Liver (tissue), 9 donors: Measurements from ENCODE around the gene GDI1. TPM values are rescaled to one million over a fixed set of nuclear protein-coding genes. Genes with fewer than 3 reads are reported as not detected.

Experiments
- DNase-seq: peaks from one replicate; pipeline ENCODE4 v3.0.0-alpha.2; 2017; ENCODE audit warnings: low spot score
- H3K27ac ChIP-seq, 2 donors: one replicate each; pipeline ENCODE4 v1.7.0; 2013; ENCODE audit warnings: inconsistent platforms in 2 of 2, low read length in 2 of 2, control low read depth in 1 of 2, low read depth in 1 of 2, mild to moderate bottlenecking in 1 of 2
- H3K27me3 ChIP-seq, 4 donors: one replicate each; pipeline versions ENCODE4 v1.6.1 to v1.7.0; 2013; ENCODE audit warnings: low read length in 3 of 4, inconsistent platforms in 1 of 4, mild to moderate bottlenecking in 1 of 4, moderate library complexity in 1 of 4; ENCODE audit not compliant: control insufficient read depth in 4 of 4, insufficient read depth in 4 of 4
- H3K36me3 ChIP-seq, 4 donors: one replicate each; pipeline versions ENCODE4 v1.6.1 to v1.7.0; 2013; ENCODE audit warnings: low read length in 3 of 4, mild to moderate bottlenecking in 3 of 4, low read depth in 1 of 4, moderate library complexity in 1 of 4; ENCODE audit not compliant: control insufficient read depth in 4 of 4, insufficient read depth in 3 of 4
- H3K4me1 ChIP-seq, 4 donors: one replicate each; pipeline versions ENCODE4 v1.6.1 to v1.7.0; 2013; ENCODE audit warnings: low read length in 3 of 4, mild to moderate bottlenecking in 3 of 4, moderate library complexity in 1 of 4; ENCODE audit not compliant: control insufficient read depth in 4 of 4, insufficient read depth in 4 of 4
- H3K4me3 ChIP-seq, 3 donors: one replicate each; pipeline versions ENCODE4 v1.6.1 to v1.7.0; 2013; ENCODE audit warnings: low read length in 3 of 3, control low read depth in 1 of 3, low read depth in 1 of 3, mild to moderate bottlenecking in 1 of 3
- H3K9ac ChIP-seq, 2 donors: one replicate each; pipeline ENCODE4 v1.7.0; 2013; ENCODE audit warnings: low read length in 2 of 2, mild to moderate bottlenecking in 2 of 2, moderate library complexity in 2 of 2, control low read depth in 1 of 2, low read depth in 1 of 2
- H3K9me3 ChIP-seq, 4 donors: one replicate each; pipeline versions ENCODE4 v1.6.1 to v1.7.0; 2013; ENCODE audit warnings: low read length in 3 of 4; ENCODE audit not compliant: control insufficient read depth in 4 of 4
- EGR1 ChIP-seq, 2 donors: IDR thresholded peaks; 2 replicates each; pipeline ENCODE4 v1.6.1; 2016 to 2018; ENCODE audit warnings: antibody characterized with exemption in 2 of 2, low read depth in 2 of 2
- FOXA1 ChIP-seq: IDR thresholded peaks from 2 replicates; pipeline ENCODE4 v1.6.1; 2016; ENCODE audit warnings: antibody characterized with exemption
- FOXA2 ChIP-seq: IDR thresholded peaks from 2 replicates; pipeline ENCODE4 v1.6.1; 2016; ENCODE audit warnings: antibody characterized with exemption
- GABPA ChIP-seq, 2 donors: IDR thresholded peaks in 1 of 2; conservative IDR thresholded peaks in 1 of 2; 2 replicates each; pipeline ENCODE4 v1.6.1; 2016; ENCODE audit warnings: antibody characterized with exemption in 2 of 2, mild to moderate bottlenecking in 1 of 2, moderate library complexity in 1 of 2
- HNF4A ChIP-seq, 2 donors: conservative IDR thresholded peaks; 2 replicates each; pipeline ENCODE4 v1.6.1; 2016; ENCODE audit warnings: antibody characterized with exemption in 2 of 2, mild to moderate bottlenecking in 2 of 2
- HNF4G ChIP-seq: IDR thresholded peaks from 2 replicates; pipeline ENCODE4 v1.6.1; 2016; ENCODE audit warnings: antibody characterized with exemption
- JUND ChIP-seq, 2 donors: IDR thresholded peaks; 2 replicates each; pipeline ENCODE4 v1.6.1; 2016; ENCODE audit warnings: antibody characterized with exemption in 2 of 2
- NR2F2 ChIP-seq: IDR thresholded peaks from 2 replicates; pipeline ENCODE4 v1.6.1; 2016; ENCODE audit warnings: antibody characterized with exemption
- RAD21 ChIP-seq, 2 donors: IDR thresholded peaks; 2 replicates each; pipeline ENCODE4 v1.6.1; 2016; ENCODE audit warnings: antibody characterized with exemption in 2 of 2, mild to moderate bottlenecking in 2 of 2
- SP1 ChIP-seq: IDR thresholded peaks from 2 replicates; pipeline ENCODE4 v1.6.1; 2018; ENCODE audit warnings: antibody characterized with exemption, mild to moderate bottlenecking
- TAF1 ChIP-seq: conservative IDR thresholded peaks from 2 replicates; pipeline ENCODE4 v1.6.1; 2016; ENCODE audit warnings: antibody characterized with exemption, mild to moderate bottlenecking
- YY1 ChIP-seq: IDR thresholded peaks from 2 replicates; pipeline ENCODE4 v1.6.1; 2016; ENCODE audit warnings: antibody characterized with exemption, mild to moderate bottlenecking
- WGBS: extraction: QIAGEN DNeasy Blood & Tissue Kit; methylation state at CpG from one replicate; pipeline ENCODE4 v1.1.7; 2013; 5-methylcytosine and 5-hydroxymethylcytosine counted together
- polyA plus RNA-seq, 2 donors: library from polyadenylated mRNA; stranded (reverse) in 1 of 2; unstranded in 1 of 2; fragments of 200-250 nt in 1 of 2; fragments of >200 nt in 1 of 2; fragmentation: Nextera tagmentation in 1 of 2; extraction: Ambion mirVana in 1 of 2; gene quantifications; one replicate each; pipeline versions ENCODE4 v1.2.1 to v1.2.3, GENCODE V29; 2013 to 2015
- total RNA-seq, 2 donors: library from RNA; depleted of rRNA; stranded (reverse); fragments of >200 nt; gene quantifications; one replicate each; pipeline ENCODE4 v1.2.3, GENCODE V29; 2014
- TF ChIP-seq, protein P1 (sequence below): fragments of 150-350 bp; IDR thresholded peaks from 2 replicates; pipeline ENCODE4 v1.5.1; 2017; ENCODE audit warnings: improper control_type of control experiment, low read depth, low read length; ENCODE audit not compliant: missing input control
- TF ChIP-seq, protein P2 (sequence below): IDR thresholded peaks from 2 replicates; pipeline ENCODE4 v1.6.1; 2016; ENCODE audit warnings: antibody characterized with exemption
- TF ChIP-seq, protein P3 (sequence below): IDR thresholded peaks from 2 replicates; pipeline ENCODE4 v1.6.1; 2016; ENCODE audit warnings: antibody characterized with exemption
- TF ChIP-seq, protein P4 (sequence below): IDR thresholded peaks from 2 replicates; pipeline ENCODE4 v1.6.1; 2016; ENCODE audit warnings: antibody characterized with exemption, mild to moderate bottlenecking
- TF ChIP-seq, protein P5 (sequence below): IDR thresholded peaks from 2 replicates; pipeline ENCODE4 v1.6.1; 2016; ENCODE audit warnings: antibody characterized with exemption
- donor health status: healthy.
- donor health status: healthy.
- donor health status: healthy.
- donor health status: healthy.
- donor health status: healthy.

Gene GDI1
- total and polyA plus RNA-seq, 4 donors, result 12.8 to 35.6 (median 20.5) TPM

DNA sequence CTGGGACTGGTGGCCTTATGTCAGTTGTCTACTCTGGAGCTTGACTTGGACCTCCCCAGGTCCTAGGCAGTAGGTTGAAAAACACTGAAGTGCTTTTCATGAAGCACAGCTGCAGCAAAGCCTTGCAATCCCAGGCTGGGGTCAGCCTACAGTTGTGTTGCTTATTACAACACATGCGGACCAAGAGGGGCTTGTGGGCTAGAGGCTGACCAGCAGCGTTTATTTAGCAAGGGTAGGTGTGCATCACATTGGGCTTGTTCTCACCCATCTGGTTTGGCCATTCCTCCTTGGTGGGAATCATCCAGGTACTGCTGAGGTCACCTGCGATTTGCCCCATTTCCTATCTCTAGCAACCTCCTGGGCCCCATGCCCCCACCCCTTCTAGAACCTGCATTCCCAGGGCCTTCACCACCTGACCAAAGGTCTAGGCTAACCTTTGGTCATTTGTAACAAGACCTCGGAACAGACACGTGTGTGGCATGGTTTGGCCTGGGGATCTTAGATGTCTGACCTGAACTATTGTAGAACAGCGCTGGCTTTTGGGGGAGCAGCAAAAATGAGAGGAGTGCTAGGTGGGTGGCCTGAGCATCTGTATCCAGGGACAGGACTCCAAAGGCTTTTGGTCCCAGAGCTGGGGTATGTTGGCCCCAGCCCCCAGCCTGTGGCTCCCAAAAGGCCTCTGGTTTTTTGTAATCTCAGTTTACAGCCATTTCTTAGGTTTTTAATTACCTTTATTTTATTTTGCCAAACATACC lies 35.7 kb upstream of the GDI1 start (continued):
- TF ChIP-seq, protein P1, sequence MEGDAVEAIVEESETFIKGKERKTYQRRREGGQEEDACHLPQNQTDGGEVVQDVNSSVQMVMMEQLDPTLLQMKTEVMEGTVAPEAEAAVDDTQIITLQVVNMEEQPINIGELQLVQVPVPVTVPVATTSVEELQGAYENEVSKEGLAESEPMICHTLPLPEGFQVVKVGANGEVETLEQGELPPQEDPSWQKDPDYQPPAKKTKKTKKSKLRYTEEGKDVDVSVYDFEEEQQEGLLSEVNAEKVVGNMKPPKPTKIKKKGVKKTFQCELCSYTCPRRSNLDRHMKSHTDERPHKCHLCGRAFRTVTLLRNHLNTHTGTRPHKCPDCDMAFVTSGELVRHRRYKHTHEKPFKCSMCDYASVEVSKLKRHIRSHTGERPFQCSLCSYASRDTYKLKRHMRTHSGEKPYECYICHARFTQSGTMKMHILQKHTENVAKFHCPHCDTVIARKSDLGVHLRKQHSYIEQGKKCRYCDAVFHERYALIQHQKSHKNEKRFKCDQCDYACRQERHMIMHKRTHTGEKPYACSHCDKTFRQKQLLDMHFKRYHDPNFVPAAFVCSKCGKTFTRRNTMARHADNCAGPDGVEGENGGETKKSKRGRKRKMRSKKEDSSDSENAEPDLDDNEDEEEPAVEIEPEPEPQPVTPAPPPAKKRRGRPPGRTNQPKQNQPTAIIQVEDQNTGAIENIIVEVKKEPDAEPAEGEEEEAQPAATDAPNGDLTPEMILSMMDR, result no peak
- TF ChIP-seq FOXA1, result no peak

DNA sequence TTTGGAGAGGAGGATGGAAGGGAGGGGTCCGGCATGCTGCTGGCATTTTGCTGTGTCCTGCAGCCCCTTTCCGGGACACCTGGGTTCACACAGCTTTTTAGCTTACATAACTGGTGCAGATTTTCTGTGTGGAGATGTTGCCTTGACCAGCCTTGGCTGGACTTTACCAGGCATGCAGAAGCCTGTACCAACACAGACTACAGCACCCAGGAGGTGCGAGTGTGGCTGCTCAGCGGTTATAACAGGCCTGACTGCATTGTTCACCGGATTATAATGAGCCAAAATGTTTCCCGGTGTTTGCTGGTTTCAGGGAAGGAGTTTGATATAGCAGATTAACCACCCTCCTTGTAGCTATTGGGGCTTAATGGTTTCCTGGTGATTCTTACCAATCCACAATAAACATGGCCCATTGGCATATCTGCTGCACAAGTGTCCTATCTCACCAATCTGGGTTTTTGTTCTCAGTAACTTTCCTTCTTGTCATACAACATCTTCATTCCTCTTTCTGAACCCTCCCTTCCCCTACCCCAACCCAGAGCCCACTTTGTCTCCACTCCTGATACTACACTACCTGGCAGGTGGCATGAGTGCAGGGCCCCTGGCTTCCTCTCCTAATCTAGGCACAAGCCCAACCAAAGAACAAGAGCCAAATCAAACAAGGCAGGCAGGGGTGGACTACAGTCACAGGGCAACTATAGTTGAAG lies 34.9 kb upstream of the GDI1 start:
- Histone ChIP-seq H3K27me3 (no peaks in the 10 kb centered on the region), H3K27ac (peak overlapping the region in 1 of 2 donors; percentile 50), H3K4me3 (no peak overlapping the region), H3K36me3 (peaks cover 0 to 10% (median 7%) of the 10 kb centered on the region in 4 donors), H3K9me3 (no peaks in the 10 kb centered on the region), H3K9ac (no peak overlapping the region), H3K4me1 (peaks cover 1 to 35% (median 26%) of the 10 kb centered on the region in 4 donors)
- TF ChIP-seq FOXA2 (no peak), SP1 (no peak), FOXA1 (no peak), JUND (IDR thresholded peaks at IDR 0.05) (no peak), TAF1 (no peak), RAD21 (IDR thresholded peaks at IDR 0.05) (no peak), YY1 (no peak), HNF4G (no peak), EGR1 (IDR thresholded peaks at IDR 0.05; ENCODE audit: low read depth in 2 of 2) (no peak), NR2F2 (no peak), HNF4A (conservative IDR thresholded peaks at IDR 0.05) (no peak), GABPA (IDR thresholded peaks at IDR 0.05 in 1 of 2, conservative IDR thresholded peaks at IDR 0.05 in 1 of 2) (no peak)
- TF ChIP-seq, protein P2, sequence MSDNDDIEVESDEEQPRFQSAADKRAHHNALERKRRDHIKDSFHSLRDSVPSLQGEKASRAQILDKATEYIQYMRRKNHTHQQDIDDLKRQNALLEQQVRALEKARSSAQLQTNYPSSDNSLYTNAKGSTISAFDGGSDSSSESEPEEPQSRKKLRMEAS, result no peak
- TF ChIP-seq, protein P3, sequence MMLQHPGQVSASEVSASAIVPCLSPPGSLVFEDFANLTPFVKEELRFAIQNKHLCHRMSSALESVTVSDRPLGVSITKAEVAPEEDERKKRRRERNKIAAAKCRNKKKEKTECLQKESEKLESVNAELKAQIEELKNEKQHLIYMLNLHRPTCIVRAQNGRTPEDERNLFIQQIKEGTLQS, result no peak
- TF ChIP-seq, protein P1, result no peak
- TF ChIP-seq, protein P4, sequence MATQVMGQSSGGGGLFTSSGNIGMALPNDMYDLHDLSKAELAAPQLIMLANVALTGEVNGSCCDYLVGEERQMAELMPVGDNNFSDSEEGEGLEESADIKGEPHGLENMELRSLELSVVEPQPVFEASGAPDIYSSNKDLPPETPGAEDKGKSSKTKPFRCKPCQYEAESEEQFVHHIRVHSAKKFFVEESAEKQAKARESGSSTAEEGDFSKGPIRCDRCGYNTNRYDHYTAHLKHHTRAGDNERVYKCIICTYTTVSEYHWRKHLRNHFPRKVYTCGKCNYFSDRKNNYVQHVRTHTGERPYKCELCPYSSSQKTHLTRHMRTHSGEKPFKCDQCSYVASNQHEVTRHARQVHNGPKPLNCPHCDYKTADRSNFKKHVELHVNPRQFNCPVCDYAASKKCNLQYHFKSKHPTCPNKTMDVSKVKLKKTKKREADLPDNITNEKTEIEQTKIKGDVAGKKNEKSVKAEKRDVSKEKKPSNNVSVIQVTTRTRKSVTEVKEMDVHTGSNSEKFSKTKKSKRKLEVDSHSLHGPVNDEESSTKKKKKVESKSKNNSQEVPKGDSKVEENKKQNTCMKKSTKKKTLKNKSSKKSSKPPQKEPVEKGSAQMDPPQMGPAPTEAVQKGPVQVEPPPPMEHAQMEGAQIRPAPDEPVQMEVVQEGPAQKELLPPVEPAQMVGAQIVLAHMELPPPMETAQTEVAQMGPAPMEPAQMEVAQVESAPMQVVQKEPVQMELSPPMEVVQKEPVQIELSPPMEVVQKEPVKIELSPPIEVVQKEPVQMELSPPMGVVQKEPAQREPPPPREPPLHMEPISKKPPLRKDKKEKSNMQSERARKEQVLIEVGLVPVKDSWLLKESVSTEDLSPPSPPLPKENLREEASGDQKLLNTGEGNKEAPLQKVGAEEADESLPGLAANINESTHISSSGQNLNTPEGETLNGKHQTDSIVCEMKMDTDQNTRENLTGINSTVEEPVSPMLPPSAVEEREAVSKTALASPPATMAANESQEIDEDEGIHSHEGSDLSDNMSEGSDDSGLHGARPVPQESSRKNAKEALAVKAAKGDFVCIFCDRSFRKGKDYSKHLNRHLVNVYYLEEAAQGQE, result no peak
- TF ChIP-seq, protein P5, sequence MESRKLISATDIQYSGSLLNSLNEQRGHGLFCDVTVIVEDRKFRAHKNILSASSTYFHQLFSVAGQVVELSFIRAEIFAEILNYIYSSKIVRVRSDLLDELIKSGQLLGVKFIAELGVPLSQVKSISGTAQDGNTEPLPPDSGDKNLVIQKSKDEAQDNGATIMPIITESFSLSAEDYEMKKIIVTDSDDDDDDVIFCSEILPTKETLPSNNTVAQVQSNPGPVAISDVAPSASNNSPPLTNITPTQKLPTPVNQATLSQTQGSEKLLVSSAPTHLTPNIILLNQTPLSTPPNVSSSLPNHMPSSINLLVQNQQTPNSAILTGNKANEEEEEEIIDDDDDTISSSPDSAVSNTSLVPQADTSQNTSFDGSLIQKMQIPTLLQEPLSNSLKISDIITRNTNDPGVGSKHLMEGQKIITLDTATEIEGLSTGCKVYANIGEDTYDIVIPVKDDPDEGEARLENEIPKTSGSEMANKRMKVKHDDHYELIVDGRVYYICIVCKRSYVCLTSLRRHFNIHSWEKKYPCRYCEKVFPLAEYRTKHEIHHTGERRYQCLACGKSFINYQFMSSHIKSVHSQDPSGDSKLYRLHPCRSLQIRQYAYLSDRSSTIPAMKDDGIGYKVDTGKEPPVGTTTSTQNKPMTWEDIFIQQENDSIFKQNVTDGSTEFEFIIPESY, result no peak
- WGBS, result 38% methylated on average over 6 of the region's 6 CpGs
- no peak for DNase-seq
